ENCODE measurements around the gene SCN4B.

SCN4B gene

GRCh38 chr11:118109231-118109630, 43.4 kb downstream of the SCN4B start:
- DNase-seq (ENCODE audit: low read depth), result no peak
- H3K4me3 ChIP-seq (ENCODE audit: low read depth, low read length), result no peak overlapping the region

DNA sequence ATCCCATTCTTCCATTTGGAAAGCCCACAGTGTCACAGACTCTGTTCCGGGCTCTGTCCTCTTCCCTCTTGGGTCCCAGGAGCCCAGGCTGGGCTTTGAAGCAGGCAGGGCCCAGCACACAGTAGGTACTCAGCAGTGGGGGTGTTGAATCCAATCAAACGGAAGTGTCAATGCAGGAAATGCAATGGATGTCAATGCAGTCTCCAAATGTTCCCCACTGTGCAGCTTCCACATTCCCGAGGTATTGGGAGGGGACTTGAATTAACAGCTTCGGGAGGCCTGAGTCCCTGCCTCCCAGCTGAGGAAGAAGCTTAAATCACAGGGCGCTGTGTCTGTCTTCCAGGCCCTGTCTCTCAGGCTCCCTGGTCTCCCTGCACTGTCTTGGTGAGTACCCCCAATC, 44.1 kb downstream of the SCN4B start:
- DNase-seq (ENCODE audit: low read depth), result no peak
- no peak overlapping the region for H3K4me3 ChIP-seq (ENCODE audit: low read depth, low read length)

DNA sequence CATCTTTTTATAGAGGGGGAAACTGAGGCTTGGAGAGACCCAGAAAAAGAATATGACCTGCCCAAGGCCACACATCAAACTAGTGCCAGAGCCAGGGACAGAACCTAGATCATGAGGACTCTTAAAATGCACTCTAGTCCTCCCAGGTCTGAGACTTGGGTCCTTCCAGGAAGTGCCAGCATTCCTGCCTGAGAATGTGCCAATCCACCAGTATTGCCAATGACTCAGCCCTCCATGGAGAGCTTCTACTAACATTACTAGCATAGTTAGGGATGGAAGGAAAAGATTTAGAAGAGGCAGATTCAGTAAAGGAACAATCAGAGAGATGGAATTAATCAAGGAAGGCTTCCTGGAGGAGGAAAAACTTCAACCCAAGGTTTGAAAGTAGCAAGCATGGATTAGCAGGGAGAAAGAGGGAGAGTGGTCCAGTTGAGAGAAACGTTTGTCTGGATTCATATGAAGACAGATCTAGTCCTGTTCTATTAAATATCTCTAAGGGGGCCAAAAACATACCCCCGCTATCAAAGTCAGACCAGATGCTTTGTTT, 45.8 kb downstream of the SCN4B start:
- no peak for DNase-seq (ENCODE audit: low read depth)
- no peak overlapping the region for H3K4me3 ChIP-seq (ENCODE audit: low read depth, low read length)

DNA sequence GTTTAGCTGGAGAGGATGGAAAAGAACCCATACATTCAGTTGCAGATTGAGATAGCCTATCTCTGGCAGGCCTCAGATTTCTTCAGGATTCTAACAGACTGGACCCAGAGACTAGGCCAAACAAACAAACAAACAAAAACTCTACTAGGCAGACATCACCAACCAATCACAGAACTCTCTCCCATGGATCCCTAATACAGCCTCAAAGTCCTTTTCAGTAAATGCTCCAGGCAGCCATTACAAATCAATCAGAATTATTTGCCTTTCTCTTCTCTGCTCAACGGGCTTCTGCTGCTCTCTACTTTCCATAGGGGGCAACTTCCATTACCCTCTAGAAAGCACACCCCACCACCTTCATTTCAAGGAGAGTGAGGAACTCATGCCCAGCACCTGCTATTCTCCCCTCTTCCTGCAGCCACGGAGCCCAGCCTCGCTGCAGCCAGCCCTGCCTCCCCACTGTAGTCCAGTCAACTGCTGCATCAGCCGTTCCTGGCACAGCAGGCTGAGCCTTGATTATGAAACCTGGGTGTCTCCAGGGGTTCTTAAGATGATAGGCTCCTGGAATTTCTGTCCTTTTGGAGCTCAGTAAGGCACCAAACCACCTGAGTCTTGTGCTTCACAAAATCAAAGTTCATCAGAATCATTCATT, 46.8 kb downstream of the SCN4B start:
- DNase-seq (ENCODE audit: low read depth), result no peak
- H3K4me3 ChIP-seq (ENCODE audit: low read depth, low read length), result no peak overlapping the region

GRCh38 chr11:118104491-118104890, 48.1 kb downstream of the SCN4B start:
- no peak overlapping the region for H3K4me3 ChIP-seq (ENCODE audit: low read depth, low read length)
- no peak for DNase-seq (ENCODE audit: low read depth)

DNA sequence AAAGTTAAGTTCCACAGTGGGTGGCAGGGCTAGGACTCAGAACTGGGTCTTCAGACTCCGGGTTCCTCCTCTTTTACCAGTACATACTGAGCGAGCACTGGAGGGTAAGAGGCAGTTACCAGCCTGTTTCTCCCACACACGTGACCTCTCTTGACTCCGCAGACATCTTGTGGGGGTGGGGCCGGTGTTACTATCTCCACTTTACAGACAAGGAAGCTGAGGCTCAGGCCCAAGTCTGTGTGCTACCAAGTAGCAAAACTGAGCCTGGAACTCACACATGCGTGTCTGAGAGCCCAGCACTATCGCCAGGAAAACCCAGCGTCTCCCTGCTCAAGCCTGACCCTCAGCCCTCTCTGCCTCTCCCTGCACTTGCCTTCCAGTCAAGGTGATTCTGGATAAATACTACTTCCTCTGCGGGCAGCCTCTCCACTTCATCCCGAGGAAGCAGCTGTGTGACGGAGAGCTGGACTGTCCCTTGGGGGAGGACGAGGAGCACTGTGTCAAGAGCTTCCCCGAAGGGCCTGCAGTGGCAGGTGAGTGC, 49.8 kb downstream of the SCN4B start:
- DNase-seq (ENCODE audit: low read depth), result no peak
- no peak overlapping the region for H3K4me3 ChIP-seq (ENCODE audit: low read depth, low read length)

DNA sequence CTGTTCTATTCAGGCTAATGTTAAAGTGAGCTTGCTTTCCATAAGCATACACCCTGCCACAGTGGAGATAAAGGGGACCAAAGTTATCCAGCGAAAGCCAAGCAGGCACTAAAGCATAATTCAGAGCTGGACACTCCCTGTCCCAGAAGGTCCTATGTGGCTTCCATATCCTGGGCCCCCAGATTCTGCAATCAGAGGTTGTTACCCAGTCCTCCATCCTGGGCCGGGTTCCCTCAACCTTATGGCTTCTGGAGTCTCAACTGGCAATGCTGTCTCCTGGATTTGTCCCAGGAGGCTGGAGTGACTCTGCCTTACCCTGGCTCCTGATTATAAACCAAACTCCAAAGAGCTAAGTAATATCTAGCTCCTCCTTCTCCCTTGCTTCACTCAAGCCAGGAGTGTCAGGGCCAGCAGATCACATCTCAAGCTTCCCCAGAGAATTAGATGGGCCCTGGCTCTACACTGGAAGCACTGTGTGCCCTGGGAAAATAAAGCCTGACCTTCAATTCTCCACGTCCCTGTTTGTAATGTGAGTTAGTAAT, 51.9 kb downstream of the SCN4B start:
- no peak for DNase-seq (ENCODE audit: low read depth)

GRCh38 chr11:118099838-118100556, 52.6 kb downstream of the SCN4B start:
- no peak for DNase-seq (ENCODE audit: low read depth)
- no peak overlapping the region for H3K4me3 ChIP-seq (ENCODE audit: low read depth, low read length)

More for the DNA sequence above, 51.9 kb downstream of the SCN4B start:
- H3K4me3 ChIP-seq (ENCODE audit: low read depth, low read length), result no peak overlapping the region

GRCh38 chr11:118098996-118099837, 53.4 kb downstream of the SCN4B start:
- no peak for DNase-seq (ENCODE audit: low read depth)
- no peak overlapping the region for H3K4me3 ChIP-seq (ENCODE audit: low read depth, low read length)

- no peak overlapping the region for H3K4me3 ChIP-seq (ENCODE audit: low read depth, low read length)
- no peak for DNase-seq (ENCODE audit: low read depth)
Measured at GRCh38 chr11:118095967-118096367, 56.7 kb downstream of the SCN4B start.

DNA sequence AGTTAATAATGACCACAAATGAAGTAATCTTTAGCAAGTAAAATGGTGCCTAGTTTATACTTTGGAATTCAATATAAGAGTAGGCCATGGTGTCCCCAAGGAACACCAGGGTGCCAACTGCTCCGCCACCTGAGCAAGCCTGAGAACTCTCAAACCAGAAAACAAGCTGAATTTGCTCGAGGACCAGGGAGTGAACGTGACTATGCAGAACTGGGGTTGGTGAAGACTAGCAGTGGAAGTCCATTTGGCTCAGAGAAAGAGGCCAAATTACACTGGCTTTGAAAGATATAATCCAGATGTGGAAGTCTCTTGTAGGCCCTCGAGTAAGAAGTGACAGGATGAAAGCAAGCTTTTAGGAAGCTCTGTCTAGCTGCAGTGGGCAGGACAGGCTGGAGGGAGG, 57.1 kb downstream of the SCN4B start:
- no peak for DNase-seq (ENCODE audit: low read depth)
- no peak overlapping the region for H3K4me3 ChIP-seq (ENCODE audit: low read depth, low read length)

GRCh38 chr11:118092907-118093571, 59.6 kb downstream of the SCN4B start:
- no peak overlapping the region for H3K4me3 ChIP-seq (ENCODE audit: low read depth, low read length)
- DNase-seq (ENCODE audit: low read depth), result no peak

GRCh38 chr11:118091690-118092089, 60.9 kb downstream of the SCN4B start:
- no peak overlapping the region for H3K4me3 ChIP-seq (ENCODE audit: low read depth, low read length)
- DNase-seq (ENCODE audit: low read depth), result no peak

GRCh38 chr11:118090545-118091162, 62.0 kb downstream of the SCN4B start:
- DNase-seq (ENCODE audit: low read depth), result no peak
- H3K4me3 ChIP-seq (ENCODE audit: low read depth, low read length), result no peak overlapping the region

GRCh38 chr11:118088531-118088930, 64.1 kb downstream of the SCN4B start:
- no peak for DNase-seq (ENCODE audit: low read depth)
- no peak overlapping the region for H3K4me3 ChIP-seq (ENCODE audit: low read depth, low read length)

DNA sequence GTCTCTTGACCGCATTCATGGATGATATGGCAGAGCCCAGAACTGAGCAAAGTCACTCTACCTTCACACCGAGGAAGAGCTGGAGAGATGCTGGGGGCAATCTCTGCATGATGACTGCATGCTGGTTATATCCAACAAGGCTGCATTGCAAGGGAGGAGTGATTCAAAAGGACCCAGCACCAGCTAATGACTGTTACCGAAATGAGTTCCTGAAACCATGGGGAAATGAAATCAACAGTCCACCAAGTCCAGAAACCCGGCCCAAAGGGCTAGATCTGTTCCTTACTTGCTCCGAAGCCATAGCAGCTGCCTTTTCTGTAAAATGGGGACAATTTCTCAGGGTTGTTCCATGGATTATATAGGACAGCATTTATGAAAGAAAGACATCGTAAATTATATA, 64.7 kb downstream of the SCN4B start:
- no peak for DNase-seq (ENCODE audit: low read depth)
- no peak overlapping the region for H3K4me3 ChIP-seq (ENCODE audit: low read depth, low read length)

DNA sequence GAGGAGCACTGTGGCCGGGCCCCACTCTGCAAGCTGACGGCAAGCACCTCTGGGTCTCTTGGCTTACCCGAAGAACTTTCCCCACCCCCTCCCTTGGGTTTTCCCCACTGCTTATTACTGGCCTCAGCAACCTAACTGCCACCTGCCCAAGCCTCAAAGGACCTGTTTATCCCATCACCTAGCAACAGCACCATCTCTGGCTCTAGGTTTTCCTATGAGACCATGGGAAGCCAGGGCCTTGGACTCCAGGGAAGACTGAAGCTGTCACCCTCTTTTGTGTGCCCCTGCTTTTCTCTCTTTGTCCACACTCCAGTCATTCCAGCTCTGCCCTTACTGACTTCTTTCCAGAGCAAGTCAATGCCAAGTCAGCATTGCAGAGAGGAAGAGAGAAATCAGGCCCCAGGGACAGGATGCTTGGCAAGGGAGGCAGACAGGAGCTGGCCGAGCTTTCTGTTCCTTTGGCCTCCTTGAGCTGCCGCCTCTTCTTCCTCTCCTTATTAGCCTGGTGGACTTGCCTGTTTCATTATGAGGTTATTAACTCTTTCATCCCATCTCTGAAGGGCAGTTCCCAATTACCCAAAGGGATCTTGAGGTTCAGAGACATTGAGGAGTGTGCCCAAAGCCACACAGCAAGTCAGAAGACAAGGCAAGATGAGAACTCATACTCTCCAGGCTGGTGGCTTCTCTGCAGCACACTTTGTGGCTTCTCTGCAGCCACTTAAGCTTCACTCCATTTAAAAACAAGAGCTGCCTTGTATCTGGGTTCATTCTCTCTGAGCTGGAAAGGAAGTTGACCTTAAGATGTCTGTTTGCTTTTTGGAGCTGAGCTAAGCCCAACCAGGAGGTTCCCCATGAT, 65.5 kb downstream of the SCN4B start, which contains the start of gene SMIM35:
SMIM35 (minus strand) TSS at position 51 of the 856 bp plus-strand sequence. CDS start 206 bp downstream, outside the sequence.
- DNase-seq (ENCODE audit: low read depth), result no peak
- no peak within 1 kb of the TSS for H3K4me3 ChIP-seq (ENCODE audit: low read depth, low read length)

DNA sequence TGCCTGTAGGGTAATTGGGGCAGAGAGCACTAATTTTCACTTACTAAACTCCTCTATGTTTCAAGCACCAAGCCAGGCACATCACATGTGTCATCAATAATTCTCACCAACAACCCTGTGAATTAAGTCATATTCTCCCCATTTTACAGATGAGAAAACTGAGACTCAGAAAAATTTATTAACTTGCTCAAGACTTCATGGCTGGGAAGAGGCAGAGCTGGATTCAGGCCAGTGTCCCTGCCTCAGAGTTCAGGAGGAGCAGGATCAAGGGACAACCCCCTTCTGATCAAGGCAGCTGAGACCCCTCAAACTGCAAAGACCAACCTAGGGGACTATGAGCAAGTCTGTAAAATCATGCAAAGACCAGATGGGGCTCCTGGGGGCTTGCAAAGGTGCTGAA, 68.0 kb downstream of the SCN4B start:
- H3K4me3 ChIP-seq (ENCODE audit: low read depth, low read length), result no peak overlapping the region
- no peak for DNase-seq (ENCODE audit: low read depth)
